Suppressor macrophage treated with lipopolysaccharide for 1 hour (primary cell): ENCODE results near the gene PCDHB16.
"Not testable (repeated sequence)": the region's sequence is repeated elsewhere in the genome, so short reads cannot be mapped to it uniquely, and the experiment has no call there.

Experiments used
- DNase-seq, 3 donors: peaks; one replicate each; pipeline ENCODE4 v3.0.0-alpha.2; 2020 to 2022

Gene PCDHB16

GRCh38 chr5:141182248-141182647 lies at the start of gene PCDHB16:
TSS of gene PCDHB16 (plus strand) at chr5:141182387. CDS start at chr5:141182560, 173 bp downstream.
- DNase-seq, result no peak

GRCh38 chr5:141135030-141135717 lies 47.0 kb upstream of the PCDHB16 start, which contains the start of gene PCDHB5:
TSS of gene PCDHB5 (plus strand) at chr5:141135206. CDS start at chr5:141135435, 229 bp downstream.
- peak in 1 of 3 donors; percentile 1 for DNase-seq

GRCh38 chr5:141135718-141136266 lies 46.4 kb upstream of the PCDHB16 start:
- DNase-seq, result no peak

GRCh38 chr5:141137346-141137745 lies 44.8 kb upstream of the PCDHB16 start:
- DNase-seq, result not testable (repeated sequence)

GRCh38 chr5:141149812-141150211 lies 32.4 kb upstream of the PCDHB16 start, which contains the start of gene PCDHB6:
TSS of gene PCDHB6 (plus strand) at chr5:141150057. CDS start at chr5:141150258, 201 bp downstream.
- no peak for DNase-seq

- DNase-seq, result no peak
These were observed 31.8 kb upstream of the PCDHB16 start for GRCh38 chr5:141150224-141150992.

GRCh38 chr5:141150993-141151325 lies 31.2 kb upstream of the PCDHB16 start:
- DNase-seq, result no peak

GRCh38 chr5:141151632-141152031 lies 30.6 kb upstream of the PCDHB16 start:
- DNase-seq, result not testable (repeated sequence)

- not testable (repeated sequence) for DNase-seq
These were observed 30.1 kb upstream of the PCDHB16 start for GRCh38 chr5:141152096-141152495.

- no peak for DNase-seq
These were observed 26.4 kb upstream of the PCDHB16 start for GRCh38 chr5:141155540-141156374.

- not testable (repeated sequence) for DNase-seq
These were observed 24.8 kb upstream of the PCDHB16 start for GRCh38 chr5:141157356-141157755.

- DNase-seq, result not testable (repeated sequence)
These were observed 24.3 kb upstream of the PCDHB16 start for GRCh38 chr5:141157901-141158300.

GRCh38 chr5:141172381-141173204 lies 9.6 kb upstream of the PCDHB16 start, which contains the start of gene PCDHB7:
TSS of gene PCDHB7 (plus strand) at chr5:141172644. CDS start at chr5:141172836, 192 bp downstream.
- DNase-seq, result peak in 2 of 3 donors; percentile 7 to 20

- not testable (repeated sequence) for DNase-seq
These were observed 7.7 kb upstream of the PCDHB16 start for GRCh38 chr5:141174291-141175104.

- DNase-seq, result no peak
These were observed 6.3 kb upstream of the PCDHB16 start for GRCh38 chr5:141175933-141176332.

- DNase-seq, result not testable (repeated sequence)
These were observed 4.5 kb upstream of the PCDHB16 start, which contains the start of gene PCDHB8 for GRCh38 chr5:141177577-141178191. TSS of gene PCDHB8 (plus strand) at chr5:141177790. CDS start at chr5:141178035, 245 bp downstream.

- not testable (repeated sequence) for DNase-seq
These were observed 2.8 kb upstream of the PCDHB16 start for GRCh38 chr5:141179371-141179770.

- not testable (repeated sequence) for DNase-seq
These were observed 2.3 kb upstream of the PCDHB16 start for GRCh38 chr5:141179876-141180275.

GRCh38 chr5:141180313-141180712 lies 1.9 kb upstream of the PCDHB16 start:
- no peak for DNase-seq
